Measurements from ENCODE around the gene VDAC1.

Gene VDAC1

GRCh38 chr5:134000091-134000511, 4.7 kb downstream of the VDAC1 start:
- peaks cover 35% of the 10 kb centered on the region for H4K20me1 ChIP-seq (ENCODE audit: control insufficient read depth, insufficient read depth, low read depth, low read length)
- no peaks in the 10 kb centered on the region for H3F3A ChIP-seq (ENCODE audit: control insufficient read depth, insufficient read depth)
- H3K79me2 ChIP-seq (ENCODE audit: control insufficient read depth, low read length), result peaks cover 98% of the 10 kb centered on the region
- no peak overlapping the region for H3K27ac ChIP-seq (ENCODE audit: low read depth, low read length)
- H3K9me3 ChIP-seq (ENCODE audit: control insufficient read depth, insufficient read depth, low read length), result no peaks in the 10 kb centered on the region
- no peak for TF ChIP-seq CTCF (IDR thresholded peaks at IDR 0.05; ENCODE audit: low read depth, low read length, poor library complexity, severe bottlenecking)
- no peak for TF ChIP-seq EZH2phosphoT487 (IDR thresholded peaks at IDR 0.05; ENCODE audit: borderline replicate concordance, low read length)
- H3K27me3 ChIP-seq (ENCODE audit: control insufficient read depth, low read length), result no peaks in the 10 kb centered on the region
- H3K4me3 ChIP-seq (ENCODE audit: low read length), result no peak overlapping the region
- peaks cover 56% of the 10 kb centered on the region for H3K4me1 ChIP-seq (ENCODE audit: control insufficient read depth, low read length)
- H3K9me2 ChIP-seq (replicated peaks; ENCODE audit: control insufficient read depth, low read length), result no peaks in the 10 kb centered on the region
- peaks cover 68% of the 10 kb centered on the region for H3K36me3 ChIP-seq (ENCODE audit: control insufficient read depth, low read length)
- no peak overlapping the region; the same call in 1 of the 2 replicates for H3K4me2 ChIP-seq (ENCODE audit: low read length)

- Histone ChIP-seq H3K4me3 (ENCODE audit: low read length) (no peak overlapping the region), H3F3A (ENCODE audit: control insufficient read depth, insufficient read depth) (no peaks in the 10 kb centered on the region), H3K79me2 (ENCODE audit: control insufficient read depth, low read length) (peaks cover 100% of the 10 kb centered on the region), H3K4me1 (ENCODE audit: control insufficient read depth, low read length) (peaks cover 68% of the 10 kb centered on the region), H3K4me2 (ENCODE audit: low read length) (no peak overlapping the region), H4K20me1 (ENCODE audit: control insufficient read depth, insufficient read depth, low read depth, low read length) (peaks cover 45% of the 10 kb centered on the region), H3K27ac (ENCODE audit: low read depth, low read length) (no peak overlapping the region), H3K27me3 (ENCODE audit: control insufficient read depth, low read length) (no peaks in the 10 kb centered on the region), H3K9me3 (ENCODE audit: control insufficient read depth, insufficient read depth, low read length) (no peaks in the 10 kb centered on the region), H3K9me2 (replicated peaks; ENCODE audit: control insufficient read depth, low read length) (no peaks in the 10 kb centered on the region), H3K36me3 (ENCODE audit: control insufficient read depth, low read length) (peaks cover 69% of the 10 kb centered on the region)
- TF ChIP-seq CTCF (IDR thresholded peaks at IDR 0.05; ENCODE audit: low read depth, low read length, poor library complexity, severe bottlenecking), result no peak
- TF ChIP-seq EZH2phosphoT487 (IDR thresholded peaks at IDR 0.05; ENCODE audit: borderline replicate concordance, low read length), result no peak
Observed at GRCh38 chr5:133998807-133999206, 6.0 kb downstream of the VDAC1 start.

GRCh38 chr5:133998042-133998441, 6.7 kb downstream of the VDAC1 start:
- peaks cover 73% of the 10 kb centered on the region for H3K4me1 ChIP-seq (ENCODE audit: control insufficient read depth, low read length)

More at GRCh38 chr5:133998042-133998441, 6.7 kb downstream of the VDAC1 start:
- peaks cover 49% of the 10 kb centered on the region for H4K20me1 ChIP-seq (ENCODE audit: control insufficient read depth, insufficient read depth, low read depth, low read length)
- no peaks in the 10 kb centered on the region for H3K9me3 ChIP-seq (ENCODE audit: control insufficient read depth, insufficient read depth, low read length)
- peaks cover 100% of the 10 kb centered on the region for H3K79me2 ChIP-seq (ENCODE audit: control insufficient read depth, low read length)
- H3K9me2 ChIP-seq (replicated peaks; ENCODE audit: control insufficient read depth, low read length), result no peaks in the 10 kb centered on the region
- no peaks in the 10 kb centered on the region for H3F3A ChIP-seq (ENCODE audit: control insufficient read depth, insufficient read depth)
- H3K27me3 ChIP-seq (ENCODE audit: control insufficient read depth, low read length), result no peaks in the 10 kb centered on the region
- peaks cover 69% of the 10 kb centered on the region for H3K36me3 ChIP-seq (ENCODE audit: control insufficient read depth, low read length)
- no peak overlapping the region for H3K27ac ChIP-seq (ENCODE audit: low read depth, low read length)
- H3K4me3 ChIP-seq (ENCODE audit: low read length), result no peak overlapping the region
- TF ChIP-seq EZH2phosphoT487 (IDR thresholded peaks at IDR 0.05; ENCODE audit: borderline replicate concordance, low read length), result no peak
- TF ChIP-seq CTCF (IDR thresholded peaks at IDR 0.05; ENCODE audit: low read depth, low read length, poor library complexity, severe bottlenecking), result no peak
- no peak overlapping the region for H3K4me2 ChIP-seq (ENCODE audit: low read length)
